Measurements from ENCODE around the gene SLC35E3.

The SLC35E3 gene

DNA sequence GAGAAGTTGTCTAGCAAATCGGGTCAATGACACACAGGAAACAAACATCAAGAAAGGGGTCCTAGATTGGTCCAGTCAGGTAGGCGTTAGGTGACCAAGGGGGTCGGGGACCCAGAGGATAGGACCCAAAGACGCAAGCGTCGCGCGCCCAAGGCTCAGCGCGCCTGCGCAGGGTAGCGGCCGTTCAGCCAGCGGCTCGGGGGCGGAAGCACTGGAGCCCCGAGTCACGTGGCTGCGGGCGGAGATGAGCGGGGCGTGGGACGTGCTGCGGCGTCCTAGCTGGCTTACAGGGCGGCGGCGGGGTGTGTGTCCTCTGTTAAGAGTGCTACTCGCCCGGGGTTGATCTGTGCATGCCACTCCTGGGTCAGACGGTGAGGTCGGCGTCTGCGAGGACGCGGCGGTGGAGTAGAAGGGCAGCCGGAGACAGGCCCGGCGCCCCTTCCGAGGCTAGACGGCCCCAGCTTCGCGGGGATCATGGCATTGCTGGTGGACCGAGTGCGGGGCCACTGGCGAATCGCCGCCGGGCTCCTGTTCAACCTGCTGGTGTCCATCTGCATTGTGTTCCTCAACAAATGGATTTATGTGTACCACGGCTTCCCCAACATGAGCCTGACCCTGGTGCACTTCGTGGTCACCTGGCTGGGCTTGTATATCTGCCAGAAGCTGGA lies at the start of gene SLC35E3:
SLC35E3 (plus strand) TSS at position 273 of the 668 bp plus-strand sequence; CDS start at position 475, 202 bp downstream.
- peak; percentile 72 to 87 (median 81) for DNase-seq (ENCODE audit: low read depth in 4 of 4, low spot score in 1 of 4)

DNA sequence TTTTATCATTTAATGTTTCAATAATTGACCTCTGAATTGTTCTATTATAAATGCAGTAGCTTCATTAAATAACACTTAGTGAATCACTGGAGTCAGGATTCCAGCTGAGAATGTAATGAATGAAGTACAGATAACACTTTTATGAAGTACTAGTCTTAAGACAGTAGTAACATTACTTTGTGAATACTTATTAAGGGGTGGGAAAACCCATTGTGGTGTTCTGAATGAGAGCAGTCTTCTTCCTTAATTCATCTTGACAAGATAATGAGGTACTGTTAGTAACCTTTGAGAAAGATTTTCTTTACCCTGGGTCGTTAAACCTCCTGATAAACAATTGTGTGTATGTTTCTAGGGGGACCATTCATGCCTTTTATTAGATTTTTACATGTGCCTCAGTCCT lies 46.5 kb upstream of the SLC35E3 start:
- no peak for DNase-seq (ENCODE audit: low read depth in 4 of 4, low spot score in 1 of 4)

DNA sequence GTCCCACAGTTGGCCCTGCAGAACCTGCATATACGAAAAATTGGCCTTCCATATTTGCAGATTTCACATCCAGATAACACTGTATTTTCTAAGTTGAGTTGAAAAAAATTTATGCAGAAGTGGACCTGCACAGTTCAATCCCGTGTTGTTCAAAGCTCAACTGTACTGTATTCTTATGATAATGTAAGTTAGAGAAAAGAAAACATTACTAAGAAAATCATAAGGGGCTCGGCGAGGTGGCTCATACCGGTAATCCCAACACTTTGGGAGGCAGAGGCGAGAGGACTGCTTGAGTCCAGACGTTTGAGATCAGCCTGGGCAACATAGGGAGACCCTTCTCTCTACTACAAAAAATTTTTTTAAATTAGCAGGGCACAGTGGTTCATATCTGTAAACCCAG lies 18.2 kb upstream of the SLC35E3 start:
- no peak for DNase-seq (ENCODE audit: low read depth in 4 of 4, low spot score in 1 of 4)

DNA sequence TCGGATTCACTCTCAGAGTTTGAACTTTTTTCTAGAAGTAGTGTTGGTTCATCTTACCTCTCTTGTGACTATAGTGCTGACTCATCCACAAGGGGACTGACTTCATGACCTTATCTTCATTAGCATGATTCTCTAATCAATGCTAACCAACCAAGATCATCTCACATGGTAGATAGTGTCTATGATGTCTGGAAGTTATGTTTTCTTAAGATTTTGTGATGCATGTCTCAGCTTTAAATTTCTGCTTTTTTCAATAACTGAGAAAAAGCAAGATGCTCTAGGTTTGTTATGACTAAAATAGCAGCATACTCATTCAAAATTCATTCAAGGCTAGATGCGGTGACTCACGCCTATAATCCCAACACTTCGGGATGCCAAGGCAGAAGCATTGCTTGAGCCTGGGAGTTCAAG lies 12.3 kb upstream of the SLC35E3 start:
- no peak for DNase-seq (ENCODE audit: low read depth in 4 of 4, low spot score in 1 of 4)

DNA sequence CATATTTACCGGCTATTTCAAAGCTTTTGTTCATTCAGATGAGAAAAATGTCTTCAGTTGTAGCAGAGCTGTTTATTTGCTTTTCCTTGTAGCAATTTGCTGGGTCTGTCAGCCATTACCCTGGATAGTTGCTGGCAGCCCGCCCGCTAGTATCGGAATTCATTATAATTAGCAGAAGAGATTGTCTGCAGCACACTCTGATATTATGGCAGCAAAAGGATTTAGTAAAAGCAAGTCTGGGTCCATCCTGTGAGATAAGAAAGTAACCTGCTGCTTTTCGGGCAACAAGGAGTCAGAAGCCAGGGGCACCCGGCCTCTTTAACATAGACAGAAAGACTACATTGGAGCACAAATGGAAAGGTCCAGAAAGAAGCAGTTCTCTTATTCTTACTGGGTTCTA lies 6.1 kb upstream of the SLC35E3 start:
- DNase-seq (ENCODE audit: low read depth in 4 of 4, low spot score in 1 of 4) = no peak

DNA sequence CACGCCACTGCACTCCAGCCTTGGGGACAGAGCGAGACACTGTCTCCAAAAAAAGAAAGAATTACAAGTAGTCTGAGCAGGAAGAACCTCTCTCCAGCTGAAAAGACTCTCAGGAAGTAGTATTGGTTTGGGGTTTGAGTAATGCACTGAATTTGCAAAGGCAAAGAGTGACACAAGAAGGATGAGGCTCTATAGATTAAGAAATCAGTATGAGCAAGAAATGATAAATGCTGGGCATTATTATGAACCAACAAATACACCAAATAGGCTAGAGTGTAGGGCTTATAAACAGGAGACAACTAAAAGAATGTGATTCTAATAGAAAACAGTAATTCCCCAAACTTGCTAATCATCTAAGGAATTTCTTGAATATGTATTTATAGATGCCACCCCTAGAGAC lies 2.6 kb upstream of the SLC35E3 start:
- no peak for DNase-seq (ENCODE audit: low read depth in 4 of 4, low spot score in 1 of 4)

DNA sequence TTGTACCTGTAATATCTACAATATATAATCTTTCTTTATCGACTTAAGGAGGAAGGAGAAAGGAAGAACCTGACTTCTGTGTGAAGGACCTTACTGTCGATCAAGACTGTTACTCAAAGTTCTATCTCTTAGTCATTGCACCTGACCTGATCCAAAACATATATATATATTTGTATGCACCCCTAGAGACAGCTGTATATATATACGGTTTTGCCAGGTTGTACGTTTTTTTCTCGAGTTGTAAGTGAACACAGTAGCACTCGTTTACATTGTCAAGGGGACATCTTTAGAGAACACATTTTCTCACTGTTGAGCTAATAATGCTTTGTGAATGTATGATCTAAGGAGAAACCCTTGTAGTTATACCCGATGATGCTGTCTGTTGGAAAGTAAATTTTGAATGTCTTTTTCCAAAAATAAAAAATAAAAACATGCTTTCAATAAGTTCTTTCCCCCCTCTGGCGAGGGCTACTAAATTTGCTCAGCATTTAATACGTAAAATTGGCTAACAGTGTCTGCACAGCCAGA lies 536 bp upstream of the SLC35E3 start:
- DNase-seq (ENCODE audit: low read depth in 4 of 4, low spot score in 1 of 4) = no peak

DNA sequence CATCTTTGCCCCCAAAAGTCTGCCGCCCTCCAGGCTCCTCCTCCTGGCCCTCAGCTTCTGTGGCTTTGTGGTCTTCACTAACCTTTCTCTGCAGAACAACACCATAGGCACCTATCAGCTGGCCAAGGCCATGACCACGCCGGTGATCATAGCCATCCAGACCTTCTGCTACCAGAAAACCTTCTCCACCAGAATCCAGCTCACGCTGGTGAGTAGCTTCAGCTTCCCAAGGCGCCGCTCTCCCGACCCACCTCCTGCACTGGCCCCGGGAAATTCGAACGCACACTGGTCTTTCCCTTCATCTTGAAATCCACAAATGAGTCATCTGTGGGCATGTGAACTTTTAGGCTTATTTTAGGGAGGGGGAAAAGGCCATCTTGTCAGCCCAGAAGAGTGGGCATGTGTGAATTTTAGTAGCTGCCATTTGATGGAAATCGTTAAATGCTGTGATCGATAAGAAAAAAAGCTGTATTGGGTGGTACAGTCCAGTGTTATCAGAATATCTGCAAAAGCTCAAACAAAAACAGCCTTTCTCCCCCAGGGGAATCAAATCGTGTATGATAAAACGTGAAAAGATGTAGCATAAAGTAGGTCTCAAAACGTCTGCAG lies 700 bp downstream of the SLC35E3 start:
- peak in 3 of 4 experiments; percentile 1 to 20 (median 2) for DNase-seq (ENCODE audit: low read depth in 4 of 4, low spot score in 1 of 4)

DNA sequence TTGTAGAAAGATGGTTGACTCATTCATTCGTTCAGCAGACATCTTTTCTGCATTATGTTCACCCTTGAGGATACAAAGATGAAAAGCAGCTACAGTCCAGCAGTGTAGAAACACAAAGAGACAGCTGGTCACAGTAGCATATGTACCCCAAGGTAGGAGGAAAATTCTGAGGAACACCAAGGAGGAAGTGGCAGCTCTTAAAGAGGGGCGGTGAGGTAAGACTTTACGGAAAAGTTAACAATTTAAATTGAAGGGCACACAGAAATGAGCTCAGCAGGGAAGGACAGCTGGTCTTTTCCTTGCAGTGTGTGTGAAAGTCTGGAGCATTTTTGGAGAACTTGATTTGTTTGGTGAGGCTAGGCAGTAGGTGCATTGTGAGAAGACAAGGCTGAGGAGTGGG lies 3.5 kb downstream of the SLC35E3 start:
- no peak for DNase-seq (ENCODE audit: low read depth in 4 of 4, low spot score in 1 of 4)

DNA sequence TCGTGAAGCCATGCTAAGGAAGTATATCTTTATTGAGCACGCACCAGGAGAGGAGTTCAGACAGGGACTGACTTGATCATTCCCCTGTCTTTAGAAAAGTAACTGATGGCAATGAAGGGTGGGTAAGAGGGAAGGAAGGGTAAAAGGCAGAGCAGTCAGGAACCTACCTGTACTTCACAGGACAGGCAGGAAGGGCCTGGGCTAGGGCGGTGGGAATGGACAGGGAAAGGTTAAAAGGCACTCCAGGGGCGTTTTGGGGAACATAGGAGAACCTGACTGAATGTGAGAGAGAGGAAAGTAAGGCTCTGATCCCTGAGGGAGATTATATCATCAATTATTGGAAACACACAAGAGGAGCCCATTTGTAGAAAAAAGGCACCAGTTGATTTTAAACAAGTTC lies 3.9 kb downstream of the SLC35E3 start:
- DNase-seq (ENCODE audit: low read depth in 4 of 4, low spot score in 1 of 4) = no peak

DNA sequence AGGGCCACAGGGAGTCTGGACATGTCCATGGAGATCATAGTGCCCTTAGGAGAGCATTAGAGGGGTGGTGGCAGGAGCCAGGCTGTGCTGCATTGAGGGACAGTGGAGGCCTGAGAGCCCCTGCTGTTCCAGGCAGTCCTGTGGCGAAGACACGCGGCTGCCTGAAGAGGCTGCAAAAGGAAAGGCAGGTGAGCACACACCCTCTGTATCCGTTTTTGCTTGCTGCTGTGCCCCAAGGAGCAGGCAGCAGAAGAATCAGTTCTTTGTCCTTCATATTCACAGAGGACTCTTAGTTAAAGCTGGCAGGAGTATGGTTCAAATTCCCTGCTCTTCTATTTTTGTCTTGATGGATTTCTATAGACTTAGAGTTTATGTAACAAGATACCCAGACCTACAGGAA lies 4.5 kb downstream of the SLC35E3 start:
- no peak for DNase-seq (ENCODE audit: low read depth in 4 of 4, low spot score in 1 of 4)

DNA sequence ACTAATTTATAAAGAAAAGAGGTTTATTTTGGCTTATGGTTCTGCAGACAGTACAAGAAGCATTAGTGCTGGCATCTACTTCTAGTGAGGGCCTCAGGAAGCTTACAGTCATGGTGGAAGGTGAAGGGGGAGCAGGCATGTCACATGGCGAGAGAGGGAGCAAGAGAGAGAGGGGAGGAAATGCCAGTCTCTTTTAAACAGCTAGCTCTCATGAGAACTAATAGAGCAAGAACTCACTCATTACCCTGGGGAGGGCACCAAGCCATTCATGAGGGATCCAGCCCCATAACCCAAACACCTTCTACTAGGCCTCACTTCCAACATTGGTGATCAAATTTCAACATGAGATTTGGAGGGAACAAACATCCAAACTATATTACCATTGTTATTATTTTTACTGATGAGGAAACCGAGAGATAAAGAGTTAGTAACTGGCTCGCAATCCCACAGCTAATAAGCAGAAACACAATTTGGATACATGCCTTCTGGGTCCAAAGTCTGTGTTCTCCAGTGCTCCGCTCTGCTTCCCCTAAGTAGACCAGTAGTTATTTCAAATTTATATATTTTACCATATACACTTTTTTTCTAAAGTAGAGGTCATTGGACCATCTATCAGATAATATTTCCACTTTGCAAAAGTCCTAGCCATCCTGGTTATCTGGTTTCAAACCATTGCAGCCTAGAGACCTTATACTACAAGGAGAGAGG lies 9.7 kb downstream of the SLC35E3 start:
- DNase-seq (ENCODE audit: low read depth in 4 of 4, low spot score in 1 of 4) = no peak

DNA sequence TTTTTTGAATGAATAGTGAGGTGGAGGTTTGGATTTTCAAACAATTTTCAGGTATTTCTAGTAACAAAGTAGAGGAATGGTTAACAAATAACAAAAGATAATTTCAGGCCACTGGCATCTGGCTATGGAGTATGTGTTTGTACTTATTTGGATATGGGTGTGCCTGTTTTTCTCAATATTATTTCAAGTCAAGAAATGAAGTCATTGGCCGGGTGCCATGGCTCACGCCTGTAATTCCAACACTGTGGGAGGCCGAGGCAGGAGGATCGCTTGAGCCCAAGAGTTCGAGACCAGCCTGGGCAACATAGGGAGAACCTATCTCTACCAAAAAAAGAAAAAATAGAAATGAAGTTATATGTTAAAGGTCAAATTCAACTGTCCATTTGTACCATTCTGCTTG lies 13.9 kb downstream of the SLC35E3 start:
- no peak for DNase-seq (ENCODE audit: low read depth in 4 of 4, low spot score in 1 of 4)

DNA sequence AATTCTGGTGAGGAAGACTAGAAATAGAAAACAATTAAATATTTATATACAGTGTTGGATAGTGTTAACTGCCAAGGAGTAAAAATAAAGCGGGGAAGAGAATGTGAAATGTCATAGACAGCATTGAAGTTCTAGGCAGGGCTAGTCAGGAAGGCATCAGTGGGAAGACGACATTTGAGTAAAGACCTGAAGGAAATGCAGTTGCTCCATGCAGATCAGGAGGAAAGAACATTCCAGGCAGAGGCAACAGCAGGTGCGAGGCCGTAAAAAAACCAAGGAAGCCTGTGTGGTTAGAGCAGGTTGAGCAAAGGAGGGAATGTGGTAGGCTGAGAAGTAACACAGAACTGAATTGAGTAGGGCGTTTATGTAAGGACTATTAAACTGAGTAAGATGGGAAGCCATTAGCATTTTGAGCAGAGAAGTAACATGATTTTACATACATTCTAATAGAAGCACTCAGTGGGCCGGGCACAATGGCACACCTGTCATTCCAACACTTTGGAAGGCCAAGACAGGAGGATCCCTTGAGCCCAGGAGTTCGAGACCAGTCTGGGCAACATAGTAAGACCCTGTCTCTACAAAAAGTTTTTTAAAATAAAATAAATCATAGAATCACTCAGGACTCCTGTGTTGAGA lies 14.9 kb downstream of the SLC35E3 start:
- DNase-seq (ENCODE audit: low read depth in 4 of 4, low spot score in 1 of 4) = no peak

DNA sequence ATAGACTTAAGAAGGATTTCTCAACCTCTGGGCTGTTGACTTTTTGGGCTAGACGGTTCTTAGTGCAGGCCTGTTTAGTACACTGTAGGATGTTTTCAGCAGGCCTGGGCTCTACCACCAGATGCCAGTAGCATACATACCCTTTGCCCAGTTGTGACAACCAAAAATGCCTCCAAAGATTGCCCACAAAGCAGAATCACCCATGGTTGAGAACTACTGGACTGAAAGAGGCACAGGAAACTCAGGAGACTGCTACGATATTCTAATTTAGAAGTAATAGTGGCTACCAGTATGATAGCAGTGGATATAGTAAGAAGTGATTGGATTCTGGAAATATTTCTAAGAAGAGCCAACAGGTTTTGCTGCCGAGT lies 15.5 kb downstream of the SLC35E3 start:
- no peak for DNase-seq (ENCODE audit: low read depth in 4 of 4, low spot score in 1 of 4)

DNA sequence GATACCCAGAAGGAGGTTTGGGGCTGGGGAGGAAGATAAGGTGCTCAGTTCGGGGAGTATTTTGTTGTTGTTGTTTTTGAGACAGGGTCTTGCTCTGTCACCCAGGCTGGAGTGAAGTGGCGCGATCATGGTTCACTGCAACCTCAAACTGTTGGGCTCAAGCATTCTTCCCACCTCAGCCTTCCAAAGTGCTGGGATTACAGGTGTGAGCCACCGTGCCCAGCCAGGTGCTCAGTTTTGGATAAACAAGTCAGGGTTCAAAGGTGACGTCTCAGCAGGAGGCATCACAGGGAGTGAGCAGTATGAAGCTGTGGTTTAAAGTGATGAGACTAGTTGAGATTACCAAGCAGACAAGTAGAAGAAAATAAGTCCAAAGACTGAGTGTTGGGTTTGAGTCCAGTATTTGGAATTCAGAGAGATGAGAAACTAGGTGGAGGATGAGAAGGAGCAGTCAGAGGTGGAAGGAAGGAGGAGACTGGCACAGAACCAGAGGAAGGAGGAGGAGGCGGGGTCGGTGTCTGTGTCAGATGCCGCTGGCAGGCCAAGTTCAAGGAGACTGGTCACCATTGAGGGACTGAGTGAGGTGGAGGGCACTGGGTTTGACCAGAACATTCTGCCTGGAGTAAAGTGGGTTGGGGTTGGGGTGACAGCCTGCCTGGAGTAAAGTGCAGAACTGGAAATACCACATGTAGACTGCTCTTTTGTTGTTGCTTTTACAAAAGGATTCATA lies 16.1 kb downstream of the SLC35E3 start:
- DNase-seq (ENCODE audit: low read depth in 4 of 4, low spot score in 1 of 4) = no peak

DNA sequence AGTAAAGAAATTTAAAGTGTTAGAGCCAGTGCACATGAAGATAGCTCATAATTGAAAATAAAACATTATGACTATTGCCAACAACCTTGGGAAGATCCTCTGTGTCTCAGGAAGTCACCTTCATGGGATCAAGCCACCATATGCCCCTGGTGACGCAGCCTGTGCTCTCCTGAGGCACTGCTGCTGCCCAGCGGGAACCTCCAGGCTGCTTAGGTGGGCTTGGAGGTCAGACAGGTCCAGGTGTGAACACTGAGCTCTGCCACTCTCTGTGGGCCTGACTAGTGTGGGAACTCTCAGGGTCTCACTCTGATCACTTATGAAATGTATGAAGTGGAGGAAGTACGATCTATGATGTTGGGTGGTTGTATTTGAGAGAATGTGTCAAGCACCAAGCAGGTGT lies 16.7 kb downstream of the SLC35E3 start:
- DNase-seq (ENCODE audit: low read depth in 4 of 4, low spot score in 1 of 4) = no peak

DNA sequence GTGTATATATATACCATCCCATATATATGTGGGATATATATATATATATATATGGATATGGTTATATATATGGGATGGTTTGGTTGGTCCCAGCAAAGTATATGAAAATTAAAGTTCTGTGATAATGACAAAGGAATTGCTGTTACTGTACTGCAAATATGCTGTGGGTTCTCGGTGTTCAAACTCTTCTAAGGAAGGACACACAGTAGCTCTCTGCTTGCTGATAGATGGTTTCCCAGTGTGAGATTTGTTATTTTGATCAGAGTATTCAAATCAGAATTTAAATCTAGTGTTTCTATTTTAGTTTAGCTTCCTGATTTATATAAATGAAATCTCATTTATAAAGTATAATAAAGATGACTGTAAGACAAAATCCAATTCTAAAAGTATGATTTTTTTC lies 19.7 kb downstream of the SLC35E3 start:
- DNase-seq (ENCODE audit: low read depth in 4 of 4, low spot score in 1 of 4) = no peak

DNA sequence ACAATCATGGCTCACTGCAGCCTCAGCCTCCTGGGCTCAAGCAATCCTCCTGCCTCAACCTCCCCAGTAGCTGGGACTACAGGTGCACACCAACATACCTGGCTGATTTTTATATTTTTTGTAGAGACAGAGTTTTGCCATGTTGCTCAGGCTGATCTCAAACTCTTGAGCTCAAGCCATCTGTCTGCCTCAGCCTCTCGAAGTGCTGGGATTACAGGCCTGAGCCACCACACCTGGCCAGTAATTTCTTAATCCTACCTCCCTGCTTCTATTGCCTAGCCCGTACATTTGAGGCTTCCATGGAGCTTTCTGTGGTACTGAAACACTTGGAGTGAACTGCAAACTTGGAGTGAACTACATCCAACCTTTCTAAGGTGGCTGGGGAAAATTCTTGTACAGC lies 20.7 kb downstream of the SLC35E3 start:
- DNase-seq (ENCODE audit: low read depth in 4 of 4, low spot score in 1 of 4) = no peak

DNA sequence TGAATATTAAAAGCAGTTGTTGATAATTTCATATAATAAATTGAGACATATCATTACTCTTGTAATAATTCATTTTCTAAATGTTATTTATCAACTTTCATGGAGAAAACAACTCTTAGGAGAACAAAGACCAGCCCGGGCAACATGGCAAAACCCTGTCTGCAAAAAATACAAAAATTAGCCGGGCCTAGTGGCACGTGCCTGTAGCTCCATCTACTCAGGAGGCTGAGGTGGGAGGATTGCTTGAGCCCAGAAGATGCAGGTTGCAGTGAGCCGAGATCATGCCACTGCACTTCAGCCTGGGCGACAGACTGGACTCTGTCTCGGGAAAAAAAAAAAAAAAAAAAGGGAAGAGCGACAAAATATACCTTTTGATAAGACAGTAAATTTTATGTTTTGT lies 21.2 kb downstream of the SLC35E3 start:
- DNase-seq (ENCODE audit: low read depth in 4 of 4, low spot score in 1 of 4) = no peak

DNA sequence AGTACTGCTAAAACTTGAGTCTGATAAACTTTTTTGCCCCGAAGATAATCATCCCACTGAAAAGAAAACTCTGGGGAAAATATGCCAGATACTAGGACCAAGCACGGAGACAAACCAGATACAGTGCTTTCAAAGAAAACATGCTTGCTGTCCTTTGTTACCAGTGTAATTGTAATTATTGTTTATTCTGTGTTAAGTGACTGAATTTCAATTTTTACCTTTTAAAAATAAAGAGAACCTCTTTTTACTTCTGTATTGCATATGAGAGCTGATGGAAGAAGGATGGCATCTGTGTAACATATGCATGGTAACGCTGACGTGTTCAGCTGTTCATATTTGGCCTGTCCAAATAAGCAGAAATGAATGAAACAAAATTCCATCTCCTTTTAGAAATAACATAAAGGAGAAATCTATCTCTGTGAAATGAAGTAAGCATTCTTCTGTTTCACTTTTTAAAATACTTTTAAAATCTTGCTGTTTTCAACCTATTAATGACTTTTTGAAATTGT lies 22.5 kb downstream of the SLC35E3 start:
- DNase-seq (ENCODE audit: low read depth in 4 of 4, low spot score in 1 of 4) = no peak

Measured in stimulated activated CD4-positive, alpha-beta T cell treated with anti-CD3 and anti-CD28 coated beads, Interleukin-1b, Interleukin-23, amount 100 ng/mL, for 24 hours (primary cell).